ENCODE results near the gene MS4A4A. TPM values are rescaled to one million over a fixed set of nuclear protein-coding genes. Genes with fewer than 3 reads are reported as not detected.

MS4A4A gene
- total RNA-seq, 1 donor from 2014 or later = not detected

DNA sequence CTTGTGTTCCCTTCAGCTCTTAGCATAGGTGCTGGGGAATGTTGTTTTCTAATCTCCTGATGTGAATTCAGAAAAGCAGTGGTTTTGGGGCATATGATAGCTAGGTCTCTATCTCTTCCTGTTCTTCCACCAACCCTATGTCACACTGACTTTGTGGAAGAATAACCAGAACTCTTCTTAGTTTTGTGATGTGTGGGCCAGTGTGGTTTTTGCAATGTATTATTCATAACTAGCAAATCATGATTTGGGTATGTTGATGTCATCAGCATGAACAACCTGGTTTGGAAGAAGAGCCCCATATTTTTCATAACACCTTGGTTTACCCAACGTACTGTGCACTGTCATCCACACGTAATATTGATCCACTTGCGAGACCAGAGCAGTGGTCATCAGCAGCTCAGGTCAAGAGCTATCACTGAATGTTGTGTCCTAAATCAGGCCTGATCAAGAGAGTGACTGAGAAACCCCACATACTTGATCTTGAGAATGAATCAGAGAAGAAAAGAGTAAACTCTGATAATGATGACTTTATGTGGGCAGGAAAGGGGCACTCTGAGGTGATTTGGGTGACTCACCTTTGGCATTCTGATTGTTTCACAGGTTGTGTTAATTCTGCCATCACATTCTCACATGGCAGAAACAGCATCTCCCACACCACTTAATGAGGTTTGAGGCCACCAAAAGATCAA is 27.2 kb downstream of the MS4A4A start:
- no peak overlapping the region for H3K4me3 ChIP-seq (ENCODE audit: low read depth, low read length)
- no peaks in the 10 kb centered on the region for H3K36me3 ChIP-seq (ENCODE audit: control insufficient read depth, insufficient read depth, low read length)
- H3K27me3 ChIP-seq (ENCODE audit: control insufficient read depth, insufficient read depth, low read length) = no peaks in the 10 kb centered on the region
- DNase-seq (ENCODE audit: low read depth) = no peak
- TF ChIP-seq, protein P1, sequence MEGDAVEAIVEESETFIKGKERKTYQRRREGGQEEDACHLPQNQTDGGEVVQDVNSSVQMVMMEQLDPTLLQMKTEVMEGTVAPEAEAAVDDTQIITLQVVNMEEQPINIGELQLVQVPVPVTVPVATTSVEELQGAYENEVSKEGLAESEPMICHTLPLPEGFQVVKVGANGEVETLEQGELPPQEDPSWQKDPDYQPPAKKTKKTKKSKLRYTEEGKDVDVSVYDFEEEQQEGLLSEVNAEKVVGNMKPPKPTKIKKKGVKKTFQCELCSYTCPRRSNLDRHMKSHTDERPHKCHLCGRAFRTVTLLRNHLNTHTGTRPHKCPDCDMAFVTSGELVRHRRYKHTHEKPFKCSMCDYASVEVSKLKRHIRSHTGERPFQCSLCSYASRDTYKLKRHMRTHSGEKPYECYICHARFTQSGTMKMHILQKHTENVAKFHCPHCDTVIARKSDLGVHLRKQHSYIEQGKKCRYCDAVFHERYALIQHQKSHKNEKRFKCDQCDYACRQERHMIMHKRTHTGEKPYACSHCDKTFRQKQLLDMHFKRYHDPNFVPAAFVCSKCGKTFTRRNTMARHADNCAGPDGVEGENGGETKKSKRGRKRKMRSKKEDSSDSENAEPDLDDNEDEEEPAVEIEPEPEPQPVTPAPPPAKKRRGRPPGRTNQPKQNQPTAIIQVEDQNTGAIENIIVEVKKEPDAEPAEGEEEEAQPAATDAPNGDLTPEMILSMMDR (IDR thresholded peaks at IDR 0.05; ENCODE audit: insufficient read depth, low read length, poor library complexity, severe bottlenecking) = no peak

DNA sequence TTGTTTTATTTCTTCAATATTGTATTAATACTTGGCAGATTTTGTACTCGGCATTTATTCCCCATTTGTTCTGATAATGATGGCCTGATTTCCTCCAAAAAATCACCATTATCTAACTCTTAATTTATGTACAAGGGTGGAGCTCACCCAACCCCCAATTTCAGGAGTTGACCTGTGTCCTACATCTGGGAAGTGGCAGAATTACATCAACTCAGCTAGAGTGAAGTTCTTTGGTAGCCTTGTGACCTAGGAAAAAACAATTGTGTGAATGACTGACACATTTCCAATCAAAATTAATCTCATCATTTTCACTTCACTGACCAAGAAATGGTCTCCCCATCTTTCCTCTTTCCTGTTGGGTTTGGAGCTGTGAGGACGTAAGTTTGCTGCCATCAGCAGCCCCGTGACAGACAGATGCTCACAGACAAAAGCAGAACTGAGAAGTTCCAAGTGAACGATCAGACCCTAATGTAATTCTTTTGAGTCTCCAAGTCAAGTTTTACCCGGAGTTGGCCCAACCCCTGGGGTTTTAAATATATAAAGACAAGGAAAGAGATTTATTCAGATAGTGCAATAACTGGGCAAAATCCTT is 30.0 kb downstream of the MS4A4A start:
- no peaks in the 10 kb centered on the region for H3K36me3 ChIP-seq (ENCODE audit: control insufficient read depth, insufficient read depth, low read length)
- no peak overlapping the region for H3K4me3 ChIP-seq (ENCODE audit: low read depth, low read length)
- no peak for DNase-seq (ENCODE audit: low read depth)
- no peaks in the 10 kb centered on the region for H3K27me3 ChIP-seq (ENCODE audit: control insufficient read depth, insufficient read depth, low read length)
- TF ChIP-seq, protein P1 (IDR thresholded peaks at IDR 0.05; ENCODE audit: insufficient read depth, low read length, poor library complexity, severe bottlenecking) = no peak

DNA sequence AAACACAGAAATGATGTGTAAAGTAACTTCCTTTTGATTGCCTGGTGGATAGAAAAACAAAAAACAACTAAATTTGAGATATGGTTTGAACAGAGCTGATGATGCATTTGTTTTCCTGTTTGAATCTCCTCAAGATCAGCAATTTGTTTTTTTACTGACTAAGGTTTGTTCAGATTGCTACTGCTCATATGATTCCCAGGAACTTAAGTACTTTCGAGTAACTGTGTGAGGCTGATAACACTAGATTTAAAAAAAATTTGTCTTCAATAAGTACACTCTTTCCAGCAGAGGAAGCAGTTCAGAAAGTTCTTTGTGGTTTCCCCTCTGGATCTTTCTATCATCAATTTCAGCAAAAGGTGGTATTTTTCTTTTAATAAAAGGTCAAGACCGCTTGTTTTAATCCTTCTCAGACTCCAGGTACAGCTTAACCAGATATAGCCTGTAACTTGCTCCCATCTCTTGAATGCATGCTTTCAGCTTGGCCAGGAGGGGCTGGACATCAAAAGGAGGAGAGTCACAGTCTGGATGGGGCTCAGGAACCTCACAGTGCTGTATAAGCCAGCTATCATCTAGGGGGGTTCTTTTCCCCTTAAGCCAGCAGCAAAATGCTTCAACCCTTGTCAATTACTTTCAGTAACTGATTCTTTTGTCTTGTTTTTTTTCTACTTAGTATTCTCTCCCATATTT is 34.3 kb downstream of the MS4A4A start:
- Histone ChIP-seq H3K27me3 (ENCODE audit: control insufficient read depth, insufficient read depth, low read length) (no peaks in the 10 kb centered on the region), H3K36me3 (ENCODE audit: control insufficient read depth, insufficient read depth, low read length) (no peaks in the 10 kb centered on the region), H3K4me3 (ENCODE audit: low read depth, low read length) (no peak overlapping the region)
- DNase-seq (ENCODE audit: low read depth) = no peak
- TF ChIP-seq, protein P1 (IDR thresholded peaks at IDR 0.05; ENCODE audit: insufficient read depth, low read length, poor library complexity, severe bottlenecking) = no peak

DNA sequence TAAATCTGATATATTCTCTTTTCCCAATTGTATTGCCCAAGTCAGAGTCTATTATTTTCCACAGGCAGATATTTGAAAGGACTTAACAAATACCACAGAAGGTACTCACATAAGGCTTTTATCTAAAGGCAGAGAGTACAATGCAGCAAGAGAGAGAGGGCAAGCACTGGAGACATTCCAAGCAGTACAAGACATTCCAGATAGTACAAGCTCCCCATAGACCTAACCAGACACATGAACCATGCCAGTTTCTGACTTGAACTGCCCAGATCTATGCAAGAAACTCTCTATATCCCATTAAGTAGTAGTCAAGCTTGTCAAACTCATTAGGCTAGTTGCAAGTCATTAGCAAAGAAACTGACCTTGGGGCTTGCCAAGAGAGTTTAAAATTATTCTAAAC is 35.4 kb downstream of the MS4A4A start:
- Histone ChIP-seq H3K4me3 (ENCODE audit: low read depth, low read length) (no peak overlapping the region), H3K27me3 (ENCODE audit: control insufficient read depth, insufficient read depth, low read length) (no peaks in the 10 kb centered on the region), H3K36me3 (ENCODE audit: control insufficient read depth, insufficient read depth, low read length) (no peaks in the 10 kb centered on the region)
- DNase-seq (ENCODE audit: low read depth) = no peak
- TF ChIP-seq, protein P1 (IDR thresholded peaks at IDR 0.05; ENCODE audit: insufficient read depth, low read length, poor library complexity, severe bottlenecking) = no peak

DNA sequence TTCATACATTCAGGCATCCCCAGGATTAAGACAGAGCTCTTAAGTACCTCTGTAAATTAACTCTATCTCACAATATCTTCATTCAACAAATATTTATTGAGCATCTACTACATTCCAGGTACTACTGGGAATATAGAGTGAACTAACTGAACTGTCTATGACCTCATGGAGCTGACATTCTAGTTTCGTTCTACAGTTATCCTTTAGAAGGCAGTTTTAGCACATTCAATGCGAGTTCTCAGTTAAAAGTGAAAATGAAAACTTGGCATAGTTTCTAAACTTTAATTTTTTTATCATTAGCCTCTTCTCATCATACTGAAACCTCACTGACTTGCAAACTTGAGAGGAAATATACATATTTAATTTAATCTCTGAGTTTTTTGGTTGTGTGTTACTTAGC is 35.9 kb downstream of the MS4A4A start:
- Histone ChIP-seq H3K36me3 (ENCODE audit: control insufficient read depth, insufficient read depth, low read length) (no peaks in the 10 kb centered on the region), H3K4me3 (ENCODE audit: low read depth, low read length) (no peak overlapping the region), H3K27me3 (ENCODE audit: control insufficient read depth, insufficient read depth, low read length) (no peaks in the 10 kb centered on the region)
- DNase-seq (ENCODE audit: low read depth) = no peak
- TF ChIP-seq, protein P1 (IDR thresholded peaks at IDR 0.05; ENCODE audit: insufficient read depth, low read length, poor library complexity, severe bottlenecking) = no peak
